Omental fat pad (tissue), 4 donors: Measurements from ENCODE around the gene CMA1. TPM values are rescaled to one million over a fixed set of nuclear protein-coding genes. Genes with fewer than 3 reads are reported as not detected.
"Not testable (repeated sequence)": the region's sequence is repeated elsewhere in the genome, so short reads cannot be mapped to it uniquely, and the experiment has no call there.

Experiments used
- ATAC-seq: fragments of 150-250 bp; one replicate; pipeline ENCODE4 v1.9.1; 2016; ENCODE audit warnings: mild to moderate bottlenecking, moderate library complexity; ENCODE audit not compliant: low FRiP score
- DNase-seq: peaks from one replicate; pipeline ENCODE4 v3.0.0-alpha.2; 2019; ENCODE audit warnings: low spot score
- total RNA-seq, 4 donors: library from RNA; depleted of rRNA; stranded (reverse); fragments of >200 nt; gene quantifications; one replicate each; pipeline ENCODE4 v1.1.0, GENCODE V29; 2016
- TF ChIP-seq, protein P1 (sequence below), 3 donors: fragments of 450-650 bp; IDR thresholded peaks; one replicate each; pipeline ENCODE4 v1.5.1; 2016 to 2017; ENCODE audit warnings: antibody characterized with exemption in 3 of 3, mild to moderate bottlenecking in 3 of 3, moderate library complexity in 2 of 3

Gene CMA1
- total RNA-seq, 4 donors from 2014 or later = 0.84 to 1.4 TPM; not detected in 2

DNA sequence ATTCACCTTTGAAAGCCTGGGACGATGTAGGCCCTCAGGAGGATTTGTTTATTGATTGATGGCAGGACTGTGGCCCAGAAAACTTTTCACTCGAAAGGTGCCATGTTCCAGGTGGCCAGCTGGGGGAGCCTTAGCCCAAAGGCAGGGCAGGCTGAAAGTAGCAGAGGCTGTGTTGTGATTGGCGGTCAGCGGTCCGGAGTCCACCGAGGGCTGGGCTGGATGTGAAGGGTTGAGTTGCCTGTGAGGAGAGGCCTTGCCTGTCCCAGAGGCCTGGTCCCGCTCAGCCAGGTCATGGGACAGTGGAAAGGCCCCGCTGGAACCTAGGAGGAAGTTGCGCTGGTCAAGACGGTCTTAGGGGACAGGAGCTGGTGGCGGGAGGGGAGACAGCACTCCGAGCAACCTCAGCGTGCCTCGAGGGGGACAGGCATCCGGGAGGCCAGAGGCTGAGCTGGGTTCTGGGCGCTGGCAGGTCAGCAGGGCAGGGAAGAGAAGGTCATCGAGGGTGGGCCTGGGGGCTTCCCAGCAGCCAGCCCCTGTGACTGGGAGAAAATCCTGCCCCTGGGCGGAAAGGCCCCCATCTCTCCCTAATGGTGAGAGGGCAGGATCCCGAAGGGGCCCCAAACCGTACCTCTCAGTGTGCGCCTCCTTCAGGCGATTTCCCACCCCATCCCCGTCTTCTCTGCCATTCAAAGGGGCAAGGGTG is 26.3 kb downstream of the CMA1 start:
- no peak for ATAC-seq
- DNase-seq = no peak
- TF ChIP-seq, protein P1, sequence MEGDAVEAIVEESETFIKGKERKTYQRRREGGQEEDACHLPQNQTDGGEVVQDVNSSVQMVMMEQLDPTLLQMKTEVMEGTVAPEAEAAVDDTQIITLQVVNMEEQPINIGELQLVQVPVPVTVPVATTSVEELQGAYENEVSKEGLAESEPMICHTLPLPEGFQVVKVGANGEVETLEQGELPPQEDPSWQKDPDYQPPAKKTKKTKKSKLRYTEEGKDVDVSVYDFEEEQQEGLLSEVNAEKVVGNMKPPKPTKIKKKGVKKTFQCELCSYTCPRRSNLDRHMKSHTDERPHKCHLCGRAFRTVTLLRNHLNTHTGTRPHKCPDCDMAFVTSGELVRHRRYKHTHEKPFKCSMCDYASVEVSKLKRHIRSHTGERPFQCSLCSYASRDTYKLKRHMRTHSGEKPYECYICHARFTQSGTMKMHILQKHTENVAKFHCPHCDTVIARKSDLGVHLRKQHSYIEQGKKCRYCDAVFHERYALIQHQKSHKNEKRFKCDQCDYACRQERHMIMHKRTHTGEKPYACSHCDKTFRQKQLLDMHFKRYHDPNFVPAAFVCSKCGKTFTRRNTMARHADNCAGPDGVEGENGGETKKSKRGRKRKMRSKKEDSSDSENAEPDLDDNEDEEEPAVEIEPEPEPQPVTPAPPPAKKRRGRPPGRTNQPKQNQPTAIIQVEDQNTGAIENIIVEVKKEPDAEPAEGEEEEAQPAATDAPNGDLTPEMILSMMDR (IDR thresholded peaks at IDR 0.05) = no peak

DNA sequence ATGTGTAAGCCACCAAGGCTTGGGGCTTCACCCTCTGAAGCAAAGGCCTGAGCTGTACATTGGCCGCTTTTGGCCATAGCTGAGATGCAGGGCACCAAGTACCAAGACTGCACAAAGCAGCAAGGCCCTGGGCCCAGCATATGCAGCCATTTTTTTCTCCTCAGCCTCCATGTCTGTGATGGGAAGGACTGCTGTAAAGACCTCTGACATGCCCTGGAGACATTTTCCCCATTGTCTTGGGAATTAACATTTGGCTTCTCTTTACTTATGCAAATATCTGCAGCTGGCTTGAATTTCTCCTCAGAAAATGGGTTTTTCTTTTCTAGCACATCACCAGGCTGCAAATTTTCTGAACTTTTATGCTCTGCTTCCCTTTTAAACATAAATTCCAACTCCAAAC is 28.1 kb downstream of the CMA1 start:
- not testable (repeated sequence) for ATAC-seq, DNase-seq

DNA sequence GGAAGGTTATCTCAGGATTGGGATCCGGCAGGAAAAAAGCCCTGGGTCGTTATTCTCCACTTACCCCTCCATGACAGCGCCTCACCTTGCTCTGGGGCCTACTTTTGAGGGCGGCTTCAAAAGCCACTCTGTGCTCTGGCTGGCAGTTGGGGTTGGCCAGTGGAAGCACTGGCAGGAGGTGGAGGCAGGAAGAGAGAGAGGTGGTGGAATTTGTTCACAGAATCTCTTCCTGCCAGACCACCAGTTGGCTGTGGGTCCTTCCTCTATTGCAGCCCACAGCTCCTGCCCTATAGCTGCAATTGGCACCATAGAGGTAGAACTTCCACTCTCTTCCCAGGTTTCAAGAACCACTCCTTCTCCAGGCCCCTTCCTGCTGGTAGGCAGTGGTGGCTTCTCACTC is 32.8 kb downstream of the CMA1 start:
- ATAC-seq = no peak
- TF ChIP-seq, protein P1 (IDR thresholded peaks at IDR 0.05) = no peak
- no peak for DNase-seq

DNA sequence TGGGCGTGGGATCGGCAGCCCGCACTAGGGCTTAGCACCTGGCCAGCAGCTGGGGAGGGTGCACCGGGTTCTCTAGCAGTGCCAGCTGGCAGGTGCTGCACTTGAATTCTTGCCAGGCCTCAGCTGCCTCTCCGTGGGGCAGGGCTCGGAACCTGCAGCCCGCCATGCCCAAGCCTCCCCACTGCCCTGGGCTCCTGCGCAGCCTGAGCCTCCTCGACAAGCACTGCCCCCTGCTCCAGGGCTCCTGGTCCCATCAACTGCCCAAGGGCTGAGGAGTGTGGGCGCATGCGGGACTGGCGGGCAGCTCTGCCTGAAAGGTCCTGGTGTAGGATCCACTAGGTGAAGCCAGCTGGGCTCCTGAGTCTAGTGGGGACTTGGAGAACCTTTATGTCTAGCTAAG is 34.9 kb downstream of the CMA1 start:
- DNase-seq (no peak), ATAC-seq (no peak)
- TF ChIP-seq, protein P1 (IDR thresholded peaks at IDR 0.05) = no peak

DNA sequence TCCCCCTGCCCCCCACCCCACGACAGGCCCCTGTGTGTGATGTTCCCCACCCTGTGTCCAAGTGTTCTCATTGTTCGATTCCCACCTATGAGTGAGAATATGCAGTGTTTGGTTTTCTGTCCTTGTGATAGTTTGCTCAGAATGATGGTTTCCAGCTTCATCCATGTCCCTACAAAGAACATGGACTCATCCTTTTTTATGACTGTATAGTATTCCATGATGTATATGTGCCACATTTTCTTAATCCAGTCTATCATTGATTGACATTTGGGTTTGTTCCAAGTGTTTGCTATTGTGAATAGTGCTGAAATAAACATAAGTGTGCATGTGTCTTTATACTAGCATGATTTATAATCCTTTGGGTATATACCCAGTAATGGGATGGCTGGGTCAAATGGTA is 37.6 kb downstream of the CMA1 start:
- DNase-seq, ATAC-seq: not testable (repeated sequence)

DNA sequence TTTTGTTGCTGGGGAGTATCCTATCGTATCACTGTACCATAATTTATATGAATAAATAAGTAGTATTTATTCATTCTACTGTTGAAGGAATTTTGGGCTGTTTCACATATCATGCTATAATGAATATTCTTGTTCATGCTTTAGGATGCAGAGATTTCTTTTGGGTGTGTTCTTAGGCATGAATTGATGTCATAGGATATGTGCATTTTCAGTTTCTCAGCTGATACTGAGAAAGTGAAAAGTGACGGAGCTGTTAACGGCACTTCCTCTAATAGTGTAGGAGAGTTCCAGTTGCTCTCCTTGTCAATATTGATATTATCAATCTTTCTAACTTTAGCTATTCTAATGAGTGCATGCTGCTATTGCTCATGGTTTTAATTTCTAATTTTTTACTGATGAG is 42.3 kb downstream of the CMA1 start:
- ATAC-seq (no peak), DNase-seq (no peak)
- TF ChIP-seq, protein P1 (IDR thresholded peaks at IDR 0.05) = no peak

DNA sequence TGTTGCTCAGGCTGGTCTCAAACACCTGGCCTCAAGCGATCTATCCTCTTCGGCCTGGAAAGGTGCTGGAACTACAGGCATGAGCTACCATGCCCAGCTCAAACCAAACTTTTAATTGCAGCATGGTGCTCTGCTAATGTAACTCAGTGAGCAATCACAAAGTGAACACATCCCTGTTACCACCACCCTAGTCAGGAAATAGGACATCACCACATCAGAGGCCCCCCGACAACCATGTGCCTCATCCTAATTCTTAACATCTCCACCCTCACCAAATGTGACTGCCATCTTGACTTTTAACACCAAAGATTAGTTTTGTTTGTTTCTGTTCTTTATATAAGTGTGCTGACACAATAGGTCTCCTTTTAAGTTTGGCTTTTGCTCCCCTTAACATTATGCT is 42.7 kb downstream of the CMA1 start:
- ATAC-seq = no peak
- TF ChIP-seq, protein P1 (IDR thresholded peaks at IDR 0.05) = no peak
- DNase-seq = no peak

DNA sequence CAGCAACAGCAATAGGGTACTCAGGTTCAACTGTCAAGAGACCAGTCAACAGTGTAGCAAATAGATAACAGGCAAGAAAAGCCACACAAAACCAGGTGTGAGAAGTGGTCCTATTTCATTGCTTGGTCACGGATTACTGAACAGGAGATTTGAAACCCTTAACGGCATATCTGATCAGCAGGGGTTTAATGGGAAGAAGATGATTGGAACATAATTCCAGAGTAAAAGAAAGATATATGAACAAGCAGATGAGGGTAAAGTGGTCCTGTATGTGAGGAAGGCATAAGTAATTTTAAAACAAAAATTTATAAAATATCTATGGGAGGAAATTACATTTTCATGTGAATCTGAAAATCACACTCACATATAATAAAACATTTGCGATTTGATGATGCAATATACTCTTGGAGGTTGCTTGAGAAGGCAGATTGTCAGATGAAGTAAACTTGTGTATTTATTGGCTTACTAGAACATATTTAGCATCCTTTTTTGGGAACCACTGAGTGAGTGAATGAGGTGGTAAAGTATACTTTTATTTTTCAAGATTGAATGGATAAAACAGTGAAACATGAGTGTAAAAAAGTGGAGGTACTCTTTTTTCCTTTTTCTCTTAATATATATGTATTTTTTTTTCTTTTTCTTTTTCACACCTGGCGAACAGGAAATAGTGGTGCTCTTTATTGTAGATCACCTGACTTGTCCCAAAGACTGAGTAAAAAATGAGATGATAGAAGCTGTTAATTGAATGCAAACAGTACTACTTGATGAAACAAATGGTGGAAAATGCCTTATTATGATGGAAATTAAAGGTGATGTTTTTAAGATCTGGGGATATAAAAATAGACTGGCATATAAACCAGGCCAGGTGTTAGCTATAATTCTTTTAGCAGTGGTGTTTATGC is 43.9 kb downstream of the CMA1 start:
- TF ChIP-seq, protein P1 (IDR thresholded peaks at IDR 0.05) = no peak
- DNase-seq (no peak), ATAC-seq (no peak)
